ENCODE data around the gene EYS. TPM values are rescaled to one million over a fixed set of nuclear protein-coding genes. Genes with fewer than 3 reads are reported as not detected.
"Not testable (repeated sequence)": the region's sequence is repeated elsewhere in the genome, so short reads cannot be mapped to it uniquely, and the experiment has no call there.

Gene EYS
- polyA plus RNA-seq, 1 experiment = not detected

GRCh38 chr6:64243618-64244017 is 1463.4 kb downstream of the EYS start:
- Histone ChIP-seq H3K27ac (ENCODE audit: low read depth, low read length) (no peak overlapping the region), H3K9me3 (ENCODE audit: control insufficient read depth, insufficient read depth, low read length) (no peaks in the 10 kb centered on the region), H3K27me3 (ENCODE audit: control insufficient read depth, insufficient read depth, low read length) (no peaks in the 10 kb centered on the region), H3K4me3 (ENCODE audit: low read depth, low read length) (no peak overlapping the region)
- no peak for DNase-seq (ENCODE audit: low read depth, low spot score)
- no peak for TF ChIP-seq CTCF (IDR thresholded peaks at IDR 0.05; ENCODE audit: low read depth, low read length)
- CTCF ChIA-PET = interaction anchor here (1.2 kb wide), 1 partner anchor 87 kb away, joined by 3 read pairs; no protein-coding TSS in a partner anchor
- POLR2A ChIA-PET = no interaction called here

DNA sequence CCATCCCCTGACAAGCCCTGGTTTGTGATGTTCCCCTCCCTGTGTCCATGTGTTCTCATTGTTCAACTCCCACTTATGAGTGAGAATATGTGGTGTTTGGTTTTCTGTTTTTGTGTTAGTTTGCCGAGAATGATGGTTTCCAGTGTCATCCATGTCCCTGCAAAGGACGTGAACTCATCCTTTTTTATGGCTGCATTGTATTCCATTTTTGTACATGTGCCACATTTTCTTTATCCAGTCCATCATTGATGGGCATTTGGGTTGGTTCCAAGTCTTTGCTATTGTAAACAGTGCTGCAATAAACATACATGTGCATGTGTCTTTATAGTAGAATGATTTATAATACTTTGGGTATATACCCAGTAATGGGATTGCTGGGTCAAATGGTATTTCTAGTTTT is 1468.1 kb downstream of the EYS start:
- CTCF ChIA-PET; H3K4me3 ChIP-seq (ENCODE audit: low read depth, low read length); POLR2A ChIA-PET; H3K27ac ChIP-seq (ENCODE audit: low read depth, low read length); DNase-seq (ENCODE audit: low read depth, low spot score); H3K9me3 ChIP-seq (ENCODE audit: control insufficient read depth, insufficient read depth, low read length); H3K27me3 ChIP-seq (ENCODE audit: control insufficient read depth, insufficient read depth, low read length): not testable (repeated sequence)

GRCh38 chr6:64238071-64238470 is 1469.0 kb downstream of the EYS start:
- POLR2A ChIA-PET = no interaction called here
- Histone ChIP-seq H3K9me3 (ENCODE audit: control insufficient read depth, insufficient read depth, low read length) (no peaks in the 10 kb centered on the region), H3K27ac (ENCODE audit: low read depth, low read length) (no peak overlapping the region), H3K4me3 (ENCODE audit: low read depth, low read length) (no peak overlapping the region), H3K27me3 (ENCODE audit: control insufficient read depth, insufficient read depth, low read length) (no peaks in the 10 kb centered on the region)
- CTCF ChIA-PET = no interaction called here
- no peak for TF ChIP-seq CTCF (IDR thresholded peaks at IDR 0.05; ENCODE audit: low read depth, low read length)
- no peak for DNase-seq (ENCODE audit: low read depth, low spot score)

GRCh38 chr6:64233746-64234145 is 1473.3 kb downstream of the EYS start:
- Histone ChIP-seq H3K27me3 (ENCODE audit: control insufficient read depth, insufficient read depth, low read length) (no peaks in the 10 kb centered on the region), H3K9me3 (ENCODE audit: control insufficient read depth, insufficient read depth, low read length) (no peaks in the 10 kb centered on the region), H3K4me3 (ENCODE audit: low read depth, low read length) (no peak overlapping the region), H3K27ac (ENCODE audit: low read depth, low read length) (no peak overlapping the region)
- POLR2A ChIA-PET = no interaction called here
- CTCF ChIA-PET = no interaction called here
- TF ChIP-seq CTCF (IDR thresholded peaks at IDR 0.05; ENCODE audit: low read depth, low read length) = no peak
- DNase-seq (ENCODE audit: low read depth, low spot score) = no peak

DNA sequence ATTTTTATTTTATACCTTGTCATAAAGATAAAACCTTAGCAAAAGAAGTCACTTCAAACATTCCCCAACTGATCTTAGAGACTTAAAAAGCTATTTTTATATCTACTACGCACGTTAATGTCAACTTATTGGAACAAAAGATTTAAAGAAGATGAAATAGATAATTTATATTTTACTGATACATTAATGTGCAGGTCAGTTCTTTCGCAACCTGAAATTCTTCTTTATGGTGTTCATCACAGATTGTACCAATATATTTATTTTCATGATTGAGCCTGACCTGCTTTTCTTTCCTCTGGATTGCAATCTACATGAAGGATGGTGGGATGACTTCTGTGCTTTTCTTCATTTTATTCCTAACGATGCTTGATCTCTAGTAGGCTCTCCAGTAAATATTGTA is 1475.1 kb downstream of the EYS start:
- ChIA-PET CTCF (no interaction called here), POLR2A (interaction anchor here (0.5 kb wide), 1 partner anchor 17 kb away, joined by 6 read pairs; no protein-coding TSS in a partner anchor)
- no peak overlapping the region for H3K27ac ChIP-seq (ENCODE audit: low read depth, low read length)
- no peaks in the 10 kb centered on the region for H3K9me3 ChIP-seq (ENCODE audit: control insufficient read depth, insufficient read depth, low read length)
- no peak for DNase-seq (ENCODE audit: low read depth, low spot score)
- no peak for TF ChIP-seq CTCF (IDR thresholded peaks at IDR 0.05; ENCODE audit: low read depth, low read length)
- H3K4me3 ChIP-seq (ENCODE audit: low read depth, low read length) = no peak overlapping the region
- no peaks in the 10 kb centered on the region for H3K27me3 ChIP-seq (ENCODE audit: control insufficient read depth, insufficient read depth, low read length)

DNA sequence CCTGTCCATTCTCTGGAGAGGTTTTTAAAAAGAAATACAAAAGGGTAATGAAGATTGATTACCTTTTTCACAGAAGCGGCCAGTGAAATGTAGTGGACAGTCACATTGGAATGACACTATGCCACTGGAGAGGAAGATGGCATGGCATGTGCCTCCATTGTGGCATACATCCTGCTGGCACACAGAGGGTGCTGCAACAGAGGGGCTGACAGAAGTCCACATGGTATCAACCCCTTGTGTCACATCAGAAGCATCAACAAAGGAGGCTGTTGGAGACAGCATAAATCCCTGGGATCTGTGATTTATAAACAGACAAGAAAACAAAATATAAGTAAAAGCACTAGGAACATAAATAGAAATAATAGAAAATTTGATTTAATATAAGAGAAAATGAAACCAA is 1476.5 kb downstream of the EYS start:
- Histone ChIP-seq H3K4me3 (ENCODE audit: low read depth, low read length) (no peak overlapping the region), H3K27me3 (ENCODE audit: control insufficient read depth, insufficient read depth, low read length) (no peaks in the 10 kb centered on the region), H3K27ac (ENCODE audit: low read depth, low read length) (no peak overlapping the region), H3K9me3 (ENCODE audit: control insufficient read depth, insufficient read depth, low read length) (no peaks in the 10 kb centered on the region)
- POLR2A ChIA-PET = no interaction called here
- CTCF ChIA-PET = no interaction called here
- TF ChIP-seq CTCF (IDR thresholded peaks at IDR 0.05; ENCODE audit: low read depth, low read length) = no peak
- no peak for DNase-seq (ENCODE audit: low read depth, low spot score)

Measured in AG04450 (cell line).